ENCODE measurements around the gene ZNF787. TPM values are rescaled to one million over a fixed set of nuclear protein-coding genes. Genes with fewer than 3 reads are reported as not detected.

ZNF787 gene
- total and polyA plus RNA-seq, 2 donors = 19.4 to 19.8 TPM

DNA sequence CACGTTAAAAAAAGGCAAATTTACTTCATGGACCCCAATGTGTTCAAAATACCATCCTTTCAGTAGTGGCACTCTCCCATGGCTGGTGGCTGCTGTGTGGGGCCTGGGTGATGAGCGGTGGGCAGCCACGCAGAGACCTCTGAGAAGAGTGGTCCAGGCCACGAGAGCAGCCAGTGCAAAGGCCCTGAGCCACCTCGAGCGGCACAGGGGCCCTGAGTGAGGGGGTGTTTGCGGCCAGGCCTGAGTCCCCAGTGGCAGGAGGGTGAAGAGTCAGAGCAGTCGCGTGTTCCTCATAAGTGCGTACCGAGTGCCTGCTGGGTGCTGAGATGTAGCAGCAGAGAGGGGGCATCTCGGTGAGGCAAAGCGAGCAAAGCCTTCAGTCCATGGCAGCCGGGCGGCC is 27.0 kb upstream of the ZNF787 start:
- H3K36me3 ChIP-seq (ENCODE audit: control insufficient read depth in 2 of 2, insufficient read depth in 2 of 2, low read length in 1 of 2) = peaks cover 27 to 48% of the 10 kb centered on the region in 2 donors
- no peaks in the 10 kb centered on the region for H3K27me3 ChIP-seq (ENCODE audit: control insufficient read depth in 2 of 2, insufficient read depth in 1 of 2, low read length in 1 of 2)
- H3K9me3 ChIP-seq (ENCODE audit: control insufficient read depth in 2 of 2, insufficient read depth in 1 of 2, low read length in 1 of 2) = no peaks in the 10 kb centered on the region
- WGBS = over 99% methylated on average over 15 of the region's 15 CpGs
- H3K4me3 ChIP-seq (ENCODE audit: low read length in 2 of 2) = no peak overlapping the region
- peaks cover 20 to 25% of the 10 kb centered on the region in 2 donors for H3K4me1 ChIP-seq (ENCODE audit: control insufficient read depth in 2 of 2, insufficient read depth in 2 of 2, low read length in 2 of 2)
- H3K27ac ChIP-seq (ENCODE audit: low read depth in 1 of 2, low read length in 1 of 2) = no peak overlapping the region
- no peak for DNase-seq (ENCODE audit: low read depth in 6 of 9, low spot score in 9 of 9)

DNA sequence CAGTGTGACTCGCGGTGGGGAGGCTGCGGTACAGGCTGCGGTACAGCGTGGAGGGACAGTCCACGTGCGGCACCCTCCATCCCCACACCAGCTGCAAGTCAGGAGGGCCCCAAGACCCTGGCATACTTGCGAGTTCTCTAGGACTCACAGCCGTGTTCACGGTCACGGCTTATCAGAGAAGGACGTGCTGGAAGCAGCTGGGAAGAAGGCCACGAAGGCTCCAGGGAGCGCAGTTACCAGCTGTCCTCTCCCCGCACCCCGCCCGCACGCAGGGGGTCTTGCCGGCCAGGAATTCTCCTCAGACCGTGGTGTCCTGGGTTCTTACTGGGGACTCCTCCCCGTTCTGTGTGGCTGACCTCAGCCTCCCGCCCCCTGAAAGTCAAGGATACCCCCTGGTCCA is 26.2 kb upstream of the ZNF787 start:
- Histone ChIP-seq H3K4me3 (ENCODE audit: low read length in 2 of 2) (no peak overlapping the region), H3K4me1 (ENCODE audit: control insufficient read depth in 2 of 2, insufficient read depth in 2 of 2, low read length in 2 of 2) (peaks cover 24 to 29% of the 10 kb centered on the region in 2 donors), H3K9me3 (ENCODE audit: control insufficient read depth in 2 of 2, insufficient read depth in 1 of 2, low read length in 1 of 2) (no peaks in the 10 kb centered on the region), H3K27ac (ENCODE audit: low read depth in 1 of 2, low read length in 1 of 2) (no peak overlapping the region), H3K27me3 (ENCODE audit: control insufficient read depth in 2 of 2, insufficient read depth in 1 of 2, low read length in 1 of 2) (no peaks in the 10 kb centered on the region), H3K36me3 (ENCODE audit: control insufficient read depth in 2 of 2, insufficient read depth in 2 of 2, low read length in 1 of 2) (peaks cover 27 to 45% of the 10 kb centered on the region in 2 donors)
- 98% methylated on average over 22 of the region's 22 CpGs for WGBS
- no peak for DNase-seq (ENCODE audit: low read depth in 6 of 9, low spot score in 9 of 9)

DNA sequence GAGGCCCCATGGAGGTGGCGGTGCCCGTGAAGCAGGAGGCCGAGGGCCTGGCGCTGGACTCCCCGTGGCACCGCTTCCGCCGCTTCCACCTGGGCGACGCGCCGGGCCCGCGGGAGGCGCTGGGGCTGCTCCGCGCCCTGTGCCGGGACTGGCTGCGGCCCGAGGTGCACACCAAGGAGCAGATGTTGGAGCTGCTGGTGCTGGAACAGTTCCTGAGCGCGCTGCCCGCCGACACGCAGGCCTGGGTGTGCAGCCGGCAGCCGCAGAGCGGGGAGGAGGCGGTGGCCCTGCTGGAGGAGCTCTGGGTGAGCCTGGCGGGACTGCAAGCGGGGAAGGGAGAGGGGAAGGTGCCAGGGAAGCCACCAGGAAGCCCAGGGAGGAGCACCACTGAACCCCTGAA is 25.8 kb upstream of the ZNF787 start:
- no peak overlapping the region for H3K27ac ChIP-seq (ENCODE audit: low read depth in 1 of 2, low read length in 1 of 2)
- H3K4me1 ChIP-seq (ENCODE audit: control insufficient read depth in 2 of 2, insufficient read depth in 2 of 2, low read length in 2 of 2) = peaks cover 28 to 33% of the 10 kb centered on the region in 2 donors
- H3K36me3 ChIP-seq (ENCODE audit: control insufficient read depth in 2 of 2, insufficient read depth in 2 of 2, low read length in 1 of 2) = peaks cover 27 to 45% of the 10 kb centered on the region in 2 donors
- H3K4me3 ChIP-seq (ENCODE audit: low read length in 2 of 2) = no peak overlapping the region
- no peaks in the 10 kb centered on the region for H3K9me3 ChIP-seq (ENCODE audit: control insufficient read depth in 2 of 2, insufficient read depth in 1 of 2, low read length in 1 of 2)
- WGBS = 99% methylated on average over 31 of the region's 31 CpGs
- no peaks in the 10 kb centered on the region for H3K27me3 ChIP-seq (ENCODE audit: control insufficient read depth in 2 of 2, insufficient read depth in 1 of 2, low read length in 1 of 2)
- DNase-seq (ENCODE audit: low read depth in 6 of 9, low spot score in 9 of 9) = no peak

DNA sequence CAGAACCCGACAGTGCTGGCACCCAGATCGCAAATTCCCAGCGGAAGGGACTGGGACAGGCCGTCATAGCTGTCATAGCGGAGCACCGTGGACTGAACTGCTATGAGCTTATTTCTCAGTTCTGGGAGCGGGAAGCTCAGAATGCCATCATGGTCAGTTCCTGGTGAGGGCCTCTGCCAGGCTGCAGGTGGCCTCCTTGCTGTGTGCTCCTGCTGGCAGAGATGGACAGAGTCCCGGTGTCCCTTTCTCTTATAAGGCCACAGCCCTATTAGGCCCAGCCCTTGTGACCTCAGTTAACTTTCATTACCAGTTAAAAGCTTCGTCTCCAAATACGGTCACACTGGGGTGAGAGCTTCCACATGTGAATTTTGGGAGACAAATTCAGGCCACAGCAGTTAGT is 24.6 kb upstream of the ZNF787 start:
- Histone ChIP-seq H3K9me3 (ENCODE audit: control insufficient read depth in 2 of 2, insufficient read depth in 1 of 2, low read length in 1 of 2) (no peaks in the 10 kb centered on the region), H3K36me3 (ENCODE audit: control insufficient read depth in 2 of 2, insufficient read depth in 2 of 2, low read length in 1 of 2) (peaks cover 27 to 45% of the 10 kb centered on the region in 2 donors), H3K27ac (ENCODE audit: low read depth in 1 of 2, low read length in 1 of 2) (no peak overlapping the region), H3K4me3 (ENCODE audit: low read length in 2 of 2) (no peak overlapping the region), H3K27me3 (ENCODE audit: control insufficient read depth in 2 of 2, insufficient read depth in 1 of 2, low read length in 1 of 2) (no peaks in the 10 kb centered on the region), H3K4me1 (ENCODE audit: control insufficient read depth in 2 of 2, insufficient read depth in 2 of 2, low read length in 2 of 2) (peaks cover 29 to 35% of the 10 kb centered on the region in 2 donors)
- 97% methylated on average over 10 of the region's 10 CpGs for WGBS
- no peak for DNase-seq (ENCODE audit: low read depth in 6 of 9, low spot score in 9 of 9)

DNA sequence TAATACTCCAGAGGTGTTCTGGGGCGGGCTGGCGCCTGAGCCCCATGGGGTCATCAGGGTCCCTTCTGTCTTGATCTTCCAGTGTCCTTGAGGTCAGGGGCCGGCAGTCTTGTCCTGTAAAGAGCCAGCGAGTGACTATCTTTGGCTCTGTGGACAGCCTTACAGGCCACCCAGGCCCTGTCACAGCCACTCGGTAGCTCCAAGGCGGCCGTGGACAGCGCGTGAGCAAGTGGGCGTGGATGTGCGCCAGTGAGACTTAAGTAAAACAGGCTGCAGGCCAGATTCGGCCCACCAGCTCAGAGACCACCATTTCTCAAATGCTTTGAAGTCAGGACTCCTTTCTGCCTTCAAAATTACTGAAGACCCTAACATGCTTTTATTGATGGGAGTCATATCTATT is 23.7 kb upstream of the ZNF787 start:
- 94% methylated on average over 12 of the region's 12 CpGs for WGBS
- Histone ChIP-seq H3K27me3 (ENCODE audit: control insufficient read depth in 2 of 2, insufficient read depth in 1 of 2, low read length in 1 of 2) (no peaks in the 10 kb centered on the region), H3K36me3 (ENCODE audit: control insufficient read depth in 2 of 2, insufficient read depth in 2 of 2, low read length in 1 of 2) (peaks cover 21 to 38% of the 10 kb centered on the region in 2 donors), H3K4me1 (ENCODE audit: control insufficient read depth in 2 of 2, insufficient read depth in 2 of 2, low read length in 2 of 2) (peaks cover 33 to 41% of the 10 kb centered on the region in 2 donors), H3K27ac (ENCODE audit: low read depth in 1 of 2, low read length in 1 of 2) (peak overlapping the region in 1 of 2 donors; percentile 50), H3K9me3 (ENCODE audit: control insufficient read depth in 2 of 2, insufficient read depth in 1 of 2, low read length in 1 of 2) (no peaks in the 10 kb centered on the region), H3K4me3 (ENCODE audit: low read length in 2 of 2) (no peak overlapping the region)
- no peak for DNase-seq (ENCODE audit: low read depth in 6 of 9, low spot score in 9 of 9)

DNA sequence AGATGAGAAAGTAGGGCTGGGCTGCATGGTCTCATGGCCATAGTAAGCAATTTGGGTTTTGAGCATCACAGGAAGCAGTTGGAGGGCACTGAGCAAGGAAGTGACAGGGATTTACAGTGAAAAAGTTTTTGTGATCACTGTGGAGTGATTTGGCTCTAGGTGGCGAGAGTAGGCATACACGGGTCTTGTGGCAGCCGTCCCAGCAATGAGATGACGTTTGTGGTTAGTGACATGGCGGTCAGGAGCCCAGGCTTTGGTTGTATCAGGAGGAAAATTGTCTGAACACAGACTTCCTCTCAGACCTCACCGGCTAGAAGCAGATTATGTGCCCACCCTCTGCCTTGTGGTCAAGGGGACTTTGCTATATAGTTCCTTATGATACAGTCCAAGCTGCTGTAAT is 23.3 kb upstream of the ZNF787 start:
- DNase-seq (ENCODE audit: low read depth in 6 of 9, low spot score in 9 of 9) = no peak
- H3K9me3 ChIP-seq (ENCODE audit: control insufficient read depth in 2 of 2, insufficient read depth in 1 of 2, low read length in 1 of 2) = no peaks in the 10 kb centered on the region
- H3K27me3 ChIP-seq (ENCODE audit: control insufficient read depth in 2 of 2, insufficient read depth in 1 of 2, low read length in 1 of 2) = no peaks in the 10 kb centered on the region
- H3K36me3 ChIP-seq (ENCODE audit: control insufficient read depth in 2 of 2, insufficient read depth in 2 of 2, low read length in 1 of 2) = peaks cover 16 to 34% of the 10 kb centered on the region in 2 donors
- peaks cover 36 to 44% of the 10 kb centered on the region in 2 donors for H3K4me1 ChIP-seq (ENCODE audit: control insufficient read depth in 2 of 2, insufficient read depth in 2 of 2, low read length in 2 of 2)
- no peak overlapping the region for H3K4me3 ChIP-seq (ENCODE audit: low read length in 2 of 2)
- 13% methylated on average over 6 of the region's 6 CpGs for WGBS
- H3K27ac ChIP-seq (ENCODE audit: low read depth in 1 of 2, low read length in 1 of 2) = peak overlapping the region in 1 of 2 donors; percentile 50

DNA sequence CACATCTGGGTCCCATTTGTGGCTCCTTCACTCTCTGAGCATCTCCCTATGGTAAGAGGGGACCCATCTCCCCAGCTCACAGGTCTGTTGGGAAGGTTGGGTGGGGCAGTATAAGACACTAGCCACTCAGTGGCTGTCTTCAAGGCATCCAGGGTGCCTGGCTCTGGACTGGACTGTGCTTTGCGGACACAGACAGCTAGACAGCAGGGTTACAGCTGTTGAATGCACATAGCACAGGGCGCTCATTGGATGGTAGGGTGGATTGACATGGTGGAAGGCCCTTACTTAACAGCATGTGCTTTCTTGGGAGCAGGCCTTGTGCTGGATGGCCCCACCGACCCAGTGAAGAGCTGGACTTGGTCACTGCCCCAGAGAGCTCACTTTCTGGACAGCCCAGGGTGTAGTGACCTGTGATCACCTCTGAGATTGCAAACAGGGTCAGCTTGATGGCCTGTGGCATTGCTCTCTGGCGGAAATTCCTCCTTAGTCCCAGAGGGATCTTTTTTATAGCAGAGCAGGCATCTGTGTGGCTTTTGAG is 21.9 kb upstream of the ZNF787 start:
- WGBS = 98% methylated on average over 4 of the region's 4 CpGs
- peaks cover 9 to 24% of the 10 kb centered on the region in 2 donors for H3K36me3 ChIP-seq (ENCODE audit: control insufficient read depth in 2 of 2, insufficient read depth in 2 of 2, low read length in 1 of 2)
- peaks cover 36 to 44% of the 10 kb centered on the region in 2 donors for H3K4me1 ChIP-seq (ENCODE audit: control insufficient read depth in 2 of 2, insufficient read depth in 2 of 2, low read length in 2 of 2)
- no peaks in the 10 kb centered on the region for H3K27me3 ChIP-seq (ENCODE audit: control insufficient read depth in 2 of 2, insufficient read depth in 1 of 2, low read length in 1 of 2)
- DNase-seq (ENCODE audit: low read depth in 6 of 9, low spot score in 9 of 9) = no peak
- H3K27ac ChIP-seq (ENCODE audit: low read depth in 1 of 2, low read length in 1 of 2) = peak overlapping the region; percentile 56 to 97
- peak overlapping the region in 1 of 2 donors; percentile 74 for H3K4me3 ChIP-seq (ENCODE audit: low read length in 2 of 2)
- no peaks in the 10 kb centered on the region for H3K9me3 ChIP-seq (ENCODE audit: control insufficient read depth in 2 of 2, insufficient read depth in 1 of 2, low read length in 1 of 2)

DNA sequence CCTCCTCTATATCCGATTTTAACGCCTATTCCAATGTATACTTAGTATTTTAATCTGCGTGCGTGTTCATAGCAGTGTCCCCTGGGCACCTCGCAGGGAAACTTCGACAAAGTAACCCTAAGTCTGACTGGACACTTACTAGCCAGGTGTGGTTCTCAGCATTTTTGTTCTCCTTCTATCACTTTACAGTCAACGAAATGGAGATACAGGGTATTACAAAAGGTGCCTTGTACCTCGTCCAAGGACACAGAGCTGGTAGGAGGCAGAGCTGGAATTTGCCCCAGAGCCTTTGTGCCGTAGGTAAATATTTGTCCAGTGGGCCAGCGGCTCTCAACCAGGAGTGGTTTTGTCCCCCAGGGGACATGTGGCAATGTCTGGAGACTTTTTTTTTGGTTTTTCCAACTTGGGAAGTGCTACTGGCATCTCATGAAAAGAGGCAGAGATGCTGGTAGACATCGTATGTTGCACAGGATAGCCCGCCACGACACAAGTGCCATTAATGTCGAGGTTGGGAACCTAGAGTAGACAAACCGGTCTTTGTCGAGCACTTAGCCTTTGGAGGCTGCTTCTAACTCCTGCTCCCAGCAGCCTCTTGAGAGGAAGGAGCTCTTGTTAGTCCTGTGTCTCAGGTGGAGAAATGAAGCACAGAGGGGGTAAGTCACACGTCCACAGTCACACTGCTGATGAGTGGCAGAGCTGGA is 21.1 kb upstream of the ZNF787 start:
- Histone ChIP-seq H3K4me1 (ENCODE audit: control insufficient read depth in 2 of 2, insufficient read depth in 2 of 2, low read length in 2 of 2) (peaks cover 36 to 44% of the 10 kb centered on the region in 2 donors), H3K4me3 (ENCODE audit: low read length in 2 of 2) (peak overlapping the region; percentile 68 to 74), H3K36me3 (ENCODE audit: control insufficient read depth in 2 of 2, insufficient read depth in 2 of 2, low read length in 1 of 2) (peaks cover 5 to 16% of the 10 kb centered on the region in 2 donors), H3K27ac (ENCODE audit: low read depth in 1 of 2, low read length in 1 of 2) (peak overlapping the region; percentile 93 to 97), H3K27me3 (ENCODE audit: control insufficient read depth in 2 of 2, insufficient read depth in 1 of 2, low read length in 1 of 2) (no peaks in the 10 kb centered on the region), H3K9me3 (ENCODE audit: control insufficient read depth in 2 of 2, insufficient read depth in 1 of 2, low read length in 1 of 2) (no peaks in the 10 kb centered on the region)
- 71% methylated on average over 17 of the region's 17 CpGs for WGBS
- no peak for DNase-seq (ENCODE audit: low read depth in 6 of 9, low spot score in 9 of 9)

DNA sequence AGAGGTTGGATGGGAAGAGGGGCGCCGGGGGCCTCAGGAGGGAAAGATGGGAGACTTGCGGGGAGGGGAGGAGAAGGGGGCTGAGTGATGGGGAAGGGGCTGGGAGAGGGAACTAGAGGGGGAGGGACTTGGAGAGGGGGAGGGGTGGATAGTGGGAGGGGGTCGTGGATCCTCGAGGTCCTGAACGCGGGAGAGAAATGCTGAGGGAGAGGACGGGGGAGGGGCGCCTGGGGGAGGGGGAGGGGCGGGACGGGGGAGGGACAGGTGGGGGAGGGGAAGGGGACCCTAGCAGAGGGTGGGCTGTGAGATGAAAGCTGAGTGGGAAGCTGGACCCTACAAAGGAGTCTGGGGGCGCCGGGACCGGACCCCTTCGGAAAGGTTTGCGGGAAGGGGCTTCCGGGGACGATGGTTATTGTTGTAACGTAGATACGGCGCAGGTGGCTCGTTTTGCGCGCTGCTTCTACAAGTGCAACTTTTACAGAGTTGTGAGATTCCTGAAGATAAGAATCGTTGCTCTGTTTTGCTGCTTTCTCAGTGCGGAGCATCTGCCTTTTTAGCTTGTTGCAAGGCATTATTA is 20.4 kb upstream of the ZNF787 start:
- H3K27me3 ChIP-seq (ENCODE audit: control insufficient read depth in 2 of 2, insufficient read depth in 1 of 2, low read length in 1 of 2) = no peaks in the 10 kb centered on the region
- peaks cover 4 to 9% of the 10 kb centered on the region in 2 donors for H3K36me3 ChIP-seq (ENCODE audit: control insufficient read depth in 2 of 2, insufficient read depth in 2 of 2, low read length in 1 of 2)
- peak overlapping the region; percentile 93 to 97 for H3K27ac ChIP-seq (ENCODE audit: low read depth in 1 of 2, low read length in 1 of 2)
- DNase-seq (ENCODE audit: low read depth in 6 of 9, low spot score in 9 of 9) = peak in 8 of 9 donors; percentile 53 to 89 (median 72)
- H3K9me3 ChIP-seq (ENCODE audit: control insufficient read depth in 2 of 2, insufficient read depth in 1 of 2, low read length in 1 of 2) = no peaks in the 10 kb centered on the region
- 2% methylated on average over 25 of the region's 26 CpGs for WGBS
- peaks cover 36 to 44% of the 10 kb centered on the region in 2 donors for H3K4me1 ChIP-seq (ENCODE audit: control insufficient read depth in 2 of 2, insufficient read depth in 2 of 2, low read length in 2 of 2)
- peak overlapping the region; percentile 68 to 74 for H3K4me3 ChIP-seq (ENCODE audit: low read length in 2 of 2)

All from thymus (tissue), 11 donors.